ENCODE results near the gene NBR1. TPM values are rescaled to one million over a fixed set of nuclear protein-coding genes. Genes with fewer than 3 reads are reported as not detected.

NBR1 gene
- total RNA-seq, 1 experiment from 2014 or later: 60.8 TPM

DNA sequence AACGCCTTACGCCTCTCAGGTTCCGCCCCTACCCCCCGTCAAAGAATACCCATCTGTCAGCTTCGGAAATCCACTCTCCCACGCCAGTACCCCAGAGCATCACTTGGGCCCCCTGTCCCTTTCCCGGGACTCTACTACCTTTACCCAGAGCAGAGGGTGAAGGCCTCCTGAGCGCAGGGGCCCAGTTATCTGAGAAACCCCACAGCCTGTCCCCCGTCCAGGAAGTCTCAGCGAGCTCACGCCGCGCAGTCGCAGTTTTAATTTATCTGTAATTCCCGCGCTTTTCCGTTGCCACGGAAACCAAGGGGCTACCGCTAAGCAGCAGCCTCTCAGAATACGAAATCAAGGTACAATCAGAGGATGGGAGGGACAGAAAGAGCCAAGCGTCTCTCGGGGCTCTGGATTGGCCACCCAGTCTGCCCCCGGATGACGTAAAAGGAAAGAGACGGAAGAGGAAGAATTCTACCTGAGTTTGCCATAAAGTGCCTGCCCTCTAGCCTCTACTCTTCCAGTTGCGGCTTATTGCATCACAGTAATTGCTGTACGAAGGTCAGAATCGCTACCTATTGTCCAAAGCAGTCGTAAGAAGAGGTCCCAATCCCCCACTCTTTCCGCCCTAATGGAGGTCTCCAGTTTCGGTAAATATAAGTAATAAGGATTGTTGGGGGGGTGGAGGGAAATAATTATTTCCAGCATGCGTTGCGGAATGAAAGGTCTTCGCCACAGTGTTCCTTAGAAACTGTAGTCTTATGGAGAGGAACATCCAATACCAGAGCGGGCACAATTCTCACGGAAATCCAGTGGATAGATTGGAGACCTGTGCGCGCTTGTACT is 45.7 kb upstream of the NBR1 start, which contains the start of gene BRCA1 (continued):
- TF ChIP-seq POLR2AphosphoS5 (IDR thresholded peaks at IDR 0.05; ENCODE audit: low read depth, low read length): peak; percentile 83
- no peak for TF ChIP-seq EZH2 (IDR thresholded peaks at IDR 0.05)
- peak; percentile 64 for TF ChIP-seq POLR2A (IDR thresholded peaks at IDR 0.05; ENCODE audit: borderline replicate concordance, extremely low read depth, insufficient read depth, insufficient read length)
- TF ChIP-seq, protein P1, sequence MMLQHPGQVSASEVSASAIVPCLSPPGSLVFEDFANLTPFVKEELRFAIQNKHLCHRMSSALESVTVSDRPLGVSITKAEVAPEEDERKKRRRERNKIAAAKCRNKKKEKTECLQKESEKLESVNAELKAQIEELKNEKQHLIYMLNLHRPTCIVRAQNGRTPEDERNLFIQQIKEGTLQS (IDR thresholded peaks at IDR 0.05): no peak

DNA sequence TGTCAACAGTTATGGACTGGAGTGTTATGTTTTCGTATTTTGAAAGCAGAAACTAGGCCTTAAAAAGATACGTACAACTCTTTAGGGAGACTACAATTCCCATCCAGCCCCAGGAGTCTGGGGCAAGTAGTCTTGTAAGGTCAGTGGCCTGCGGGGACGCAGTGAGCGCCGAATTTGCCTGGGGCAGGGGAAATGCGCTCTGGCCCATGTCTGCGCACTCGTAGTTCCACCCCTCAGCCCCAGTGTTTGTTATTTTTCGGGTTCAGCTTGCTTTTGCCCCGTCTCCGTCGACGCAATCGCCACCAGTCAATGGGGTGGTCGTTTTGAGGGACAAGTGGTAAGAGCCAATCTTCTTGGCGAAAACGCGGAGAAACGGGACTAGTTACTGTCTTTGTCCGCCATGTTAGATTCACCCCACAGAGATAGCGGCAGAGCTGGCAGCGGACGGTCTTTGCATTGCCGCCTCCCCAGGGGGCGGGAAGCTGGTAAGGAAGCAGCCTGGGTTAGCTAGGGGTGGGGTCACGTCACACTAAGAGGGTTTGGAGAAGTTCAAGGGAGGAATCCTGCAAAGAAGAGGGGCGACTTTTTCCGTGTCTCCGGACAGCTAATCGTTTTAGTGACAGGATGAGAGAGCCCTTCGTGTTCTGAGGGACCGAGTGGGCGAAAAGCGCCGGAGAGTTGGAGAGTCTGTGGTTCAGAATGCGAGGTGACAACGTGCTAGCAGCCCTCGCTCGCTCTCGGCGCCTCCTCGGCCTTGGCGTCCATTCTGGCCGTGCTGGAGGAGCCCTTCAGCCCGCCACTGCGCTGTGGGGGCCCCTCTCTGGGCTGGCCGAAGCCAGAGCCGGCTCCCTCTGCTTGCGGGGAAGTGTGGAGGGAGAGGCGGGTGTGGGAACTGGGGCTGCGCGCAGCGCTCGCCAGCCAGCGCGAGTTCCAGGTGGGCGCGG is 44.8 kb upstream of the NBR1 start:
- peaks cover 8 to 20% of the 10 kb centered on the region in 2 experiments; a peak in 3 of 4 replicates for H3K4me1 ChIP-seq (ENCODE audit: control insufficient read depth in 1 of 2, insufficient read depth in 2 of 2, low read length in 2 of 2)
- DNase-seq (ENCODE audit: low read depth, low spot score): no peak
- H4K20me1 ChIP-seq (ENCODE audit: insufficient read depth): no peaks in the 10 kb centered on the region
- ATAC-seq: no peak
- peak overlapping the region; percentile 92 for H3K4me2 ChIP-seq (ENCODE audit: low read length)
- peak overlapping the region; percentile 90 for H3K9ac ChIP-seq (ENCODE audit: low read length)
- TSS peak; percentile 91 for BruUV-seq (replicated peaks)
- H3K27me3 ChIP-seq (ENCODE audit: insufficient read depth, low read length): no peaks in the 10 kb centered on the region
- H3K4me3 ChIP-seq (replicated peaks in 1 of 2; ENCODE audit: low read depth in 1 of 2, low read length in 2 of 2): peak overlapping the region; percentile 93 to 98
- H3K27ac ChIP-seq (ENCODE audit: low read depth, low read length): peak overlapping the region; percentile 36
- H3K36me3 ChIP-seq (ENCODE audit: control insufficient read depth in 1 of 2, insufficient read depth in 2 of 2, low read length in 2 of 2): peaks cover 0 to 5% of the 10 kb centered on the region in 2 experiments; a peak in 1 of 4 replicates
- H3K9me2 ChIP-seq (ENCODE audit: insufficient read depth): no peaks in the 10 kb centered on the region
- ChIA-PET CTCF (no interaction called here), RAD21 (ENCODE audit: low non-redundant PET in 1 of 2, low total read pairs in 2 of 2, uncharacterized antibody in 2 of 2, unreplicated experiment in 2 of 2) (no interaction called here), POLR2A (interaction anchor here (1.1 to 1.2 kb wide), 2 partner anchors 43 to 128 kb away, joined by 4 to 6 read pairs; partner anchors contain the start of gene RPL27)
- peaks cover 49% of the 10 kb centered on the region for H3K79me2 ChIP-seq (ENCODE audit: insufficient read depth, low read length)
- H2AFZ ChIP-seq (ENCODE audit: low read depth, low read length, poor library complexity, severe bottlenecking): no peak overlapping the region
- intact Hi-C loops (cut with micrococcal nuclease): loop anchor here (1.0 to 2.0 kb wide), 2 partner anchors 44 to 101 kb away; partner anchors contain the start of gene RND2
- H3K9me3 ChIP-seq (ENCODE audit: control insufficient read depth in 1 of 2, insufficient read depth in 1 of 2, low read depth in 1 of 2, low read length in 2 of 2): no peaks in the 10 kb centered on the region
- TF ChIP-seq, protein P2, sequence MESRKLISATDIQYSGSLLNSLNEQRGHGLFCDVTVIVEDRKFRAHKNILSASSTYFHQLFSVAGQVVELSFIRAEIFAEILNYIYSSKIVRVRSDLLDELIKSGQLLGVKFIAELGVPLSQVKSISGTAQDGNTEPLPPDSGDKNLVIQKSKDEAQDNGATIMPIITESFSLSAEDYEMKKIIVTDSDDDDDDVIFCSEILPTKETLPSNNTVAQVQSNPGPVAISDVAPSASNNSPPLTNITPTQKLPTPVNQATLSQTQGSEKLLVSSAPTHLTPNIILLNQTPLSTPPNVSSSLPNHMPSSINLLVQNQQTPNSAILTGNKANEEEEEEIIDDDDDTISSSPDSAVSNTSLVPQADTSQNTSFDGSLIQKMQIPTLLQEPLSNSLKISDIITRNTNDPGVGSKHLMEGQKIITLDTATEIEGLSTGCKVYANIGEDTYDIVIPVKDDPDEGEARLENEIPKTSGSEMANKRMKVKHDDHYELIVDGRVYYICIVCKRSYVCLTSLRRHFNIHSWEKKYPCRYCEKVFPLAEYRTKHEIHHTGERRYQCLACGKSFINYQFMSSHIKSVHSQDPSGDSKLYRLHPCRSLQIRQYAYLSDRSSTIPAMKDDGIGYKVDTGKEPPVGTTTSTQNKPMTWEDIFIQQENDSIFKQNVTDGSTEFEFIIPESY (IDR thresholded peaks at IDR 0.05; ENCODE audit: extremely low read depth, insufficient replicate concordance, low read length): no peak
- TF ChIP-seq POLR2AphosphoS5 (IDR thresholded peaks at IDR 0.05; ENCODE audit: low read depth, low read length) (no peak; the same call in 1 of the 2 replicates), RAD21 (IDR thresholded peaks at IDR 0.05; ENCODE audit: low read depth) (no peak), CBX3 (IDR thresholded peaks at IDR 0.05; ENCODE audit: low read depth) (no peak), EZH2phosphoT487 (IDR thresholded peaks at IDR 0.05; ENCODE audit: borderline replicate concordance) (no peak)
